SHP77 treated with DMSO at 0.1 percent for 48 hours (cell line): ENCODE data around the gene SMOC2.
"Not testable (repeated sequence)": the region's sequence is repeated elsewhere in the genome, so short reads cannot be mapped to it uniquely, and the experiment has no call there.

Experiments
- DNase-seq: peaks from one replicate; lab custom pipeline; 2025; lab: John Stamatoyannopoulos, UW

Gene SMOC2

DNA sequence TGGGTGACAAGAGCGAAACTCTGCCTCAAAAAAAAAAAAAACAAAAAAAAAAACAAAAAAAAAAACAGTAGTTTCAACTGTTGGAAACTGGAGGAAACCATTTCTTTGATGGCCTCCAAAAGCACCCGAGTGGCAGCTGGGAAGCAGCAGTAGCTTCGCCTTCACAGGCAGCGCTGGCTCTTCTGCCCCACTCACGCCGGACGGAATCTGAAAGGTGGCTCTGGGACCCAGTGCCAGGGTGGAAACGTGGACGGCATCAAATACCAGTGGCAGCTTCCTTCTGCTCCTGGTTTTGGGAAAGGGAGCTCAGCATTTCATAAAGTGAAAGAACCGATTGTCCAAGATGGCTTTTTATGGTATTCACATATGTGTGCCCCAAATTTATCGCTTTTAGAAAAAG, 159.4 kb downstream of the SMOC2 start:
- DNase-seq = no peak

GRCh38 chr6:168601111-168601510, 160.1 kb downstream of the SMOC2 start:
- DNase-seq = no peak

DNA sequence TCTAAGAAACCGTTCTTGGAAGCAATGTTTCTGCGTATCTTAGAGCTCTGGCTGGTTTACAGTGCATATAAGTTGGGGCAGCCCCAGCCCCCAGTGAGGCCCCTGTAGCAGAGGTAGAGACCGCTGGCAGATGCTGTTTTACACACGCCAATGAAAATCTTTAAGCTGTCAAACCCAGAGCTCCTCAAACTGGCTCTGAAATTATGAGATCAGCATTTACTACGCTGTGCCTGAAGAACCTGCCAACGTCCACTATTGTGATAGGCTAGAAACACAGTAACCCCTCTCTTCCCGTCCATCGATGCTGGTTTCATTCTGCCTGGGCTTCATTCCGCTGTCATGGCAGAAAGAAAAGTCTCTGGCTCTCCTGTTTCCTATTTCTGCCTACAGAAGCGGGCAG, 160.6 kb downstream of the SMOC2 start:
- no peak for DNase-seq

DNA sequence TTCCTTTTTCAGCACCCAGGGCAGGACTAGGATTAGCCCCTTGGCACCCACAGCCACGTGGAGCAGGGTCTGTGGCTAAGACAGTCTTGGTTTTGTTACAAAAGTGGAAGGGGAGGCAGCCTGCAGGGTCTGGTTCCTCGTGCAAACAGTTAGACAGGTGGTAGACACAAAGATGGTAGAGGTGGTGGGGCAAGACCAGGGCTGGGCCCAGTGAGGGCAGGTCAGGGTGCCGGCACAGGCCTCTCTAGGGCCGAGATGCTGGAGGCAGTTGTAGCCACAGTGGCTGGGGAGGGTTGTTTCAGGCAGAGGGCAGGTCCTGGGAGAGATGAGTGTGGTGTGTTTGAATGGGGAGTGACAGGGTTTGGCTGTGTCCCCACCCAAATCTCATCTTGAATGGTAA, 161.6 kb downstream of the SMOC2 start:
- DNase-seq = no peak

GRCh38 chr6:168603234-168603633, 162.2 kb downstream of the SMOC2 start:
- no peak for DNase-seq

- no peak for DNase-seq
These were observed 165.0 kb downstream of the SMOC2 start for GRCh38 chr6:168605964-168606363.

GRCh38 chr6:168606722-168607121, 165.7 kb downstream of the SMOC2 start:
- DNase-seq = no peak

- DNase-seq = peak; percentile 77
These were observed 166.5 kb downstream of the SMOC2 start for GRCh38 chr6:168607272-168608112.

DNA sequence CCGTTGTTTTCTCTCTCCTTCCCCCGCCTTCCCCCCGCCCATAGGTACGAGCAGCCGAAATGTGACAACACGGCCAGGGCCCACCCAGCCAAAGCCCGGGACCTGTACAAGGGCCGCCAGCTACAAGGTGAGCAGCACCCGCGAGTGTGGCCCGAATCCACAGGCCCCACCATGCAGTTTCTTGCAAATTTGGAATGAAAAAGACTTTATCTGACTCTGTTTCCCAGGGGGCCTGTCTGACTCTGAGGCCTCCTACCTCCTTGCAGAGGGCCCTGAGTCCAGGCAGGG, 167.1 kb downstream of the SMOC2 start:
- no peak for DNase-seq

DNA sequence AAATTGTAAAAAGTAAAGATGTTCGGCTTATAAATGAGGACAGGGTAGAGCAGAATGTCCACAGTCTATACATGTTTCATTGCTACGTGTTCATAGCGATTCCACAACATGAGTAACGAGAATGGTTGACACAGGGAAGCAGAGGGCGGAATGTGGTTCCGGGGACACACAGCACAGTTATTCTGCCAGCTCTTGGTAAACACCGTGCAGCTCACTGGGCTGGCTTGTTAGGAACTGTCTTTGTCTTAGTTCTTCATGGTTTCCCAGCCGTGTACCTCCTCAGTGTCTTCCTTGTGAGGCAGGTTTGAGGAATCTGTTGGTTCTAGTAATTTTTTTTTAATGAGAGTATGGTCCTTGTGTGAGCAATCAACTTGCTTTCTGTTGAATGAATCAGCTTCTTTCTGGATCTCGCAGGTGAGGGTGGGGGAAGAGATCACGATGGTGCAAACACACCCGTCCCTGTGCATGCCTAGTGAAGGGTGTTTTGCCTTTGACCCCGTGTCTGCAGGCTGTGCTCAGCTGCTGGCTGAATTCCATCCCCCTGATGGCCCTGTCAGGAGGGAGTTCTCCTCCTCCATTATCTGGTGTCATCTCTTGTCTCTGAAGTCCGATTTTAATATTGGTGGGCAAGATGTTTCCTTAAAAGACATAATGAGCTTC, 168.2 kb downstream of the SMOC2 start:
- peak; percentile 26 for DNase-seq

DNA sequence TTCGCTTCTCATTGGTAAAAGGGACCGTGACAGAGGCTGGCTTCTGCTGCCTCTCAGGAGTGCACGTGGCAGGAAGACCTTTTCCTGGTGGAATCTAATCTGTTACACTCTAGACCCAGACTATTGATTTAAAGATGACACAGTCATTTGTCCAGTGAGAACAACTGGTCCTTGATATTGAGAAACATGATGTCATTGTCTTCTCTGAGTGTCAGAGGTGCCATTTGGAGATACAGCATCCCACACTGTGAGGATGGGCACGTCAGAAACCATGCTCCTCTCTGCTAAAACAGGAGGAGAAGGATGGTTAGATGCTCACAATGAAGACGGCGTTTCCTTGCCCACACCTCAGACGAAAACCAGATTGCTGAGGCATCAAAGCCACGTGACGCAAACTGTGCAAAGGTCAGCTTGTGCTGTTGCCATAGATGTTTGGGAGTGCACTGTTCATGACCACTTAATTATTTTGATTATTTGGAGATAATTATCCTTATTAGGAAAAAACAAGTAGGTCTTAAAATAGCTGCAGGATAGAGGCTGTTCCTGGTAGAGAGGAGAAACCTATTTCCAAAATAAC, 169.0 kb downstream of the SMOC2 start:
- DNase-seq = no peak

- not testable (repeated sequence) for DNase-seq
These were observed 170.0 kb downstream of the SMOC2 start for GRCh38 chr6:168610966-168611365.

- no peak for DNase-seq
These were observed 170.7 kb downstream of the SMOC2 start for GRCh38 chr6:168611691-168612090.

DNA sequence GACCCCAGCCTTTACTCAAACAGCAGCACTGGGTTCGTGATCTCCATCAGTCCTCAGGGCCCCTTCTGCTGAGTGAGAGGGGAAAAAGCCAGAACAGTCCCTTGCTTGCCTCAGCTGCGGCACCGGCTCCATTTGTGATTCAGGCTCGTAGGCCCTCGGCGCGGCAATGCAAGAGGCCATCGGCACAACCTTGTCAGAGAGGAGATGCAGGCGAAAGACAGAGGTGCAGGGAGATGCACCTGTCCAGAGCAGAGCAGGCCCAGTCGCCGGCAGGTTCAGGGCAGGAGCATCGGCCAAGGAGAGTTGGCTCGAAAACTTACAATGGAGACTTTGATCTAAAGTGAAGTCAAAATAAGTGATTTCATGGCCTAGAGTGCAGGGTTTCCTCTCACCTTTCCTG, 171.6 kb downstream of the SMOC2 start:
- no peak for DNase-seq

GRCh38 chr6:168615837-168616236, 174.9 kb downstream of the SMOC2 start:
- no peak for DNase-seq

- DNase-seq = no peak
These were observed 176.1 kb downstream of the SMOC2 start for GRCh38 chr6:168616816-168617765.

- no peak for DNase-seq
These were observed 177.7 kb downstream of the SMOC2 start for GRCh38 chr6:168618546-168619315.

GRCh38 chr6:168619560-168620314, 178.8 kb downstream of the SMOC2 start:
- no peak for DNase-seq

GRCh38 chr6:168620578-168620977, 179.6 kb downstream of the SMOC2 start:
- DNase-seq = no peak

DNA sequence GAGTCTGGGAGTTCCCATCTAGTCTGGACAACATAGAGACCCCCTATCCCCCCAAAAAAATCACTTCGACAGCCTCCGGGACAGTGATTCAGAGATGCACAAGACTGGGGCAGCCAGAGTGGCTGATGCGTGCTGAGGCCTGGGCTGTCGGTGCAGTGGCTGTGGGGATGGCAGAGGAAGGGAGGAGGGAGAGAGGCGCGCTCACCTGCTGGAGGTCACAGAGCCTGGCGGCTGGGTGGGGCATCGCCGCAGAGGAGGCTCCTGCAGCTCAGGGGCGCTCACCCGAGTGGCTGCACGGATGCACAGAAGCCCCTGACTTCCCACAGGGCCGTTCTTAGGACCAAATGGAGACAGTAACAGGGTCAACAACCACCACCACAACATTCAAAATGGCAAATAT, 182.8 kb downstream of the SMOC2 start:
- DNase-seq = no peak

- DNase-seq = no peak
These were observed 183.6 kb downstream of the SMOC2 start for GRCh38 chr6:168624540-168624939.
